ENCODE measurements around the gene NTSR1.
A peak's percentile ranks its signal among the peaks of the same experiment; 100 is the strongest.

Gene NTSR1

DNA sequence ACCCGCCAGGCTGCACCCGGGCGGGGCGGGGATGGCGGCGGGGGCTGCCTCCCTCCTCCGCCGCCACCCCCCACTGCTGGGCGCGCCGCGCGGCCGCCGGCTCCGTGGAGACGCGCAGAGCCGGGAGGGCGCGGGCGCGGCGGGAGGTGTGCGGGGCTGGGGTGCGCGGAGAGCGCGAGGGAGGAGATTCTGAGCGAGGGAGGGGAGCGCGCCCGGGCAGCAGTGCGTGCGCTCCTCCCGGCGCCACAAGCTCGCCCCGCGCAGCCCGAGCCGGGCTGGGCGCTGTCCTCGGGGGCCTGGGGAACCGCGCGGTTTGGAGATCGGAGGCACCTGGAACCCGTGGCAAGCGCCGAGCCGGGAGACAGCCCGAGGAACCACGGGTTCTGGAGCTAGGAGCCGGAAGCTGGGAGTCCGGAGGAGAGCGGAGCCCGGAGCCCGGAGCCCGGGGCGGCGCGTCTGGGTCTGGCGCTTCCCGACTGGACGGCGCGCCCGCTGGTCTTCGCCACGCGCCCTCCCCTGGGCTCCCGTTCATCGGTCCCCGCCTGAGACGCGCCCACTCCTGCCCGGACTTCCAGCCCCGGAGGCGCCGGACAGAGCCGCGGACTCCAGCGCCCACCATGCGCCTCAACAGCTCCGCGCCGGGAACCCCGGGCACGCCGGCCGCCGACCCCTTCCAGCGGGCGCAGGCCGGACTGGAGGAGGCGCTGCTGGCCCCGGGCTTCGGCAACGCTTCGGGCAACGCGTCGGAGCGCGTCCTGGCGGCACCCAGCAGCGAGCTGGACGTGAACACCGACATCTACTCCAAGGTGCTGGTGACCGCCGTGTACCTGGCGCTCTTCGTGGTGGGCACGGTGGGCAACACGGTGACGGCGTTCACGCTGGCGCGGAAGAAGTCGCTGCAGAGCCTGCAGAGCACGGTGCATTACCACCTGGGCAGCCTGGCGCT is at the start of gene NTSR1:
Gene NTSR1 (plus strand): TSS at position 246 of the 946 bp plus-strand sequence. CDS start 372 bp downstream, at position 618.
- peak in 1 of 2 experiments; percentile 37 for DNase-seq

DNA sequence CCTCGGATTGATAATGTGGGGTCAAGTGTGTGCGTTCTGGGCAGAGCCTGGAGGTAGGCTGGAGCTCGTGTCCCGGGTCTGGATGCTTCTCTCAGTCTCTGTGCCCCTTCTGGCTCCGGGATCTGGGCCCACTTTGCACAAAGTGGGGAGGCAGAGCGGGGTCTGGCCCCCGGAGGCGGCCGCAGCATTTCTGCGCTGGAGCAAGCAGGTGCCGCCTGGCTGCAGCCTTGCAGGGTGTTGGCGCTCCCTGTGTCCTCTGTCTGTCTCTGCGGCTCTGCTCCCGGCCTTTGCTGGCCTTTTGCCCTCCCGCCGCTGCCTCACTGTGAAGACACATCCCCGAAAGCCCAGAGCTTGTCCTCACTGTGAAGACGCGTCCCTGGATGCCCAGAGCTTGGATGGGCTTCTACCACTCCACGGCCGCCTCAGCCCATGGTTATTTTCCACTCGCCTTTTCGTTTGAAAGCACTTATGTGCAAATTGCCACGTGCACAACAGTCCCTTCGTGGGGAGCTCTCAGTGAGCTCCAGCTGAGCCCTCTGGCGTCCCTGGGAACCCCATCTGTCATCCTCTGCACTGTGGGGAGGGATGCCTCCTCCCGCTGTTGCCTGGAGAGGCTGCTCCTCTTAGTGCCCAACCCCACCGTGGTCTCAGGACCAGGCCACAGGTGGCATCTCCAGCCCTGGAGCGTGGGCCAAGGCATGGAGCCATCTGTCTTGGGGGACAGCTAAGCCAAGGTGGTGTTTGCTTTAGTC is 49.0 kb upstream of the NTSR1 start:
- no peak for DNase-seq

DNA sequence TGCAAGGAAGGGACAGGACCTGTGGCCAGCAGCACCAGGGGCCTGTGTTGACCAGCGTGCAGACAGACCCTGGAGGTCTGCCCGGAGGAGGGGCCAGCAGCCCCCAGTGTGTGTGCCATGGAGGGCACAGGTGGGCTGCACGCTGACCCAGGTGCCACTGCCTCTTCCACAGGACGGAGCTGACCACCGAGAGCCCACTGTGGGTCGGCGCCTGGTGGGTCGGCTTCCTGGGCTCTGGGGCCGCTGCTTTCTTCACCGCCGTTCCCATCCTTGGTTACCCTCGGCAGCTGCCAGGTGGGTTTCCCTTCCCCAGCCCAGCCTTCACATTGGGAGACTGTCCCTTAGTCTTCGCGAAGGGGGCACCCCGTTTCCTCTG is 48.4 kb upstream of the NTSR1 start:
- no peak for DNase-seq

DNA sequence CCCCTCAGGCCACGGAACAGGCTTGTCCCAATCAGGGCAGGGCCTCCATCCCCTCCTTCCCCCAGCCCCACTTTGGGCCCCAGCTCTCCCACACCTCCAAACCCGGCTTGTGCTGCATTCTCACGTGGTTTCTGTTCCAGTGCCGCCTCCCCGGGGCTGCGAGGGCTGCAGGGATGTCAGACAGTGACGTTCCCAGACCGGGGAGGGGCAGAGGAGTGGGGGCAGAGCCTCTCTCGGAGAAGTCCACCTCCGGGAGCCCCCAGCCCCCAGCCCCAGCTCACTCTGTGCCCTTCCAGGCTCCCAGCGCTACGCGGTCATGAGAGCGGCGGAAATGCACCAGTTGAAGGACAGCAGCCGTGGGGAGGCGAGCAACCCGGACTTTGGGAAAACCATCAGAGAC is 47.9 kb upstream of the NTSR1 start:
- no peak for DNase-seq

DNA sequence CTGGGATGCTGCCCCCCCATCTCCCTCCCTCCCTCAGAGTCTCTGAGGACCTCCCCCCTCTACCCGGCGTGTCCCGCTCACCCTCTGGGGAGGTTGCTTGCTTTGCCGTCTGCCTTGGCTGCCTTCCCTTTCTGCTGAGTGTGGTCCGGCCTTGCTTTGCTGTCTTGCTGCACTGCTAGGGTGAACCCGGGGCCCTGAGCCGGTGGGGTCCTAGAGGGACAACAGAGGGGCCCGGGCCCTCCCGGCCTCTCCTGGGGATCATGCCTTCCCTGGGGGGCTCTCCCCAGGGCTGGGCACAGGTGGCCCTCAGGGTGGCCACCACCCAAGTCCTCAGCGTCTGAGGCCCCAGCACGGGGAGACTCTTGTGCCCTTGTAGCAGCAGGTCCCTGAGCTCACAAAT is 47.0 kb upstream of the NTSR1 start:
- no peak for DNase-seq

DNA sequence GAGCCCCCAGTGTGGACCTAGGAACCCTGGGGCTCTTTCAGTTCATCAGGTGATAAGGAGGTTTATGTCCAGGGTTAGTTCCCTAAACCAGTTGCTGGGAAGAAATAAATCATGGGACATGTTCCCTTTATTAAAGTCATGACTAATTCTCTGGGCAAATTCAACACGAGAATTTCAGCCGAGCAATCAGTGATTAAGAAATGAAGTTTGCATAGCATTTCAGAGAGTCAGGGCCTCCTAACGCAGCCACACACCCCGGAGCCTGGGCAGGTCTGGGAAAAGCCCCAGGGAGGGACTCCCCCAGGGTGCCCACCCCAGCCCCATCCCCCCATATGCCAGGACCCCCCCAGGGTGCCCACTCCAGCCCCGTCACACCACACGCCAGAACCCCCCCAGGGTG is 46.2 kb upstream of the NTSR1 start:
- DNase-seq = no peak

DNA sequence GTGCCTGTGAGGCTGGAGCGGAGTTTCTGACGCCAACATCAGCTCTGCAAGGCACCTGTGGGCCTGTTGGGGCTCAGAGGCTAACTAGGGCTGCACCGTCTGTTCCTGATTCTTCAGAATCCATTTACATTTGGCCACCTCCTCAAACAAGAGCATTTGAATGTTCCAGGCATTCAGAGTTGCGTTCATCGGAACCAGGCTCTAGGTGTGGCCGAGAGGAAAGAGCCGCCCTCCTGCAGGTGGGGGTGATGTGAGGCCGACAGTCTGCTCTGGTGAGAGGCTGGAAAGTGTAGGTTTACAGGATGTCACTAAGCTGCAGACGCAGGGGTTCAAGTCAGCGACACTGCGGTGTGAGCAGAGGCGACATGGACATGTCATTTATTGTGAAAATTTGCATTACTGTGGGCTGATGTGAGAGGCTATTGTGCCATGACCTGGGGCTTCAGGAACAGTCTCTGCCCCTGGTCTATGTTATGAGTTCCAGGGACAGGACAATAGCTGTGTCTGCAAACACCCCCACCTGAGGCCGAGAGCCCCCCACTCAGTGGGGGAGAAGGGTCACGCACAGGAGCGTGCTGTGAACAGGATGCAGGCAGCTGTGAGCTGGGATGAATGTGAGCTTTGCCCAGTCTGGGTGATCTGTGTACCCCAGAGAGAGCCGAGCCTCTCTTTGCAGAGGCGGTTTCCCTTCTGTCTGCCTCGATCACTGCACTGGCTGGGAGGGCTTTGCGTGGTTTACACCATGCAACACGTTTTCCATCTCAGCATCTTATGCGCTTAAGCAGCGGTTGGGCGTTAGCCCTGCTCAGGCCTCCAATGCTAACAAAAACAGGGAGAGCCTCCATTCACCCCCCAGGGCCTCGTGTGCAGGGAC is 45.3 kb upstream of the NTSR1 start:
- DNase-seq = peak; percentile 76 to 91

DNA sequence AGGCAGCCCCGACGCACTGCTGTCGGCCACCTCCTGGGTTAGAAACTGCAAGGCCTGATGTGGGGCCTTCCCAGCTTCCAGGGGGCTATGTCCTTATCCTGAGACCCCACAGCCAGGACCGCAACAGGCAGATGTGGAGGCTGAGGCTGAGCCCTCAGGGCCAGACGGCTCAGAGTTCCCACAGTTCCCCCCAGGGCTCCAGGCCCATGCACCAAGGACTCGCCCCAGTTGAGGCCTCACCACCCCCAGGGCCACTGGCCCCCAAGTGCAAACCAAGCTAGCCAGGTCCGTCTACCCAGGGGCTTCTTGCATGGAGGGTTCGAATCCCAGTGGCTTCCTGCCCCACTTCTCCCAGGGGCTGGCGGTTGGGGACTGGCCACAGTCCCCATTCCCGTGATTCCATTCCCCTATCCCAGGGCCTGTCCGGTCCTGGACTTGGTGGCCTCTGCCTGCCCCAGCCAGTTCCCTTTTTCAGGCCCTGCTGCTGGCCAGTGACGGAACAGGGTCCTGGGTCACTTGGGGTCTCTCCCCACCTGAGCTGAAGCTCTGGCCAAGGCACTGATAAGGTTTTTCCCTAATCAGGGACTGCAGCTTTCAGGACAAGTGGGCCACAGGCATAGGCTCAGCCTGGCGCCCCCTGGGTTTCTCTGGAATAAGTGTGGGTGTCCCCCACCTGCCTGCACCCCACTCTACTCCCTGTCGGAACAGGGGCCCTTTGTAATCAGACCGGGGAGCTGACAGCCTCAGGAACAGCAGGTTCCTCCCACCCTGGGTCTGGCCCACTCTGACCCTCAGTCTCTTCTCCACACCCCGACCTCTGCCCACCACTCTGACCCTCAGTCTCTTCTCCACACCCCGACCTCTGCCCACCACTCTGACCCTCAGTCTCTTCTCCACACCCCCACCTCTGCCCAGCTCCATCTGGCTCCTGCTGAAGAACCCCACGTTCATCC is 44.3 kb upstream of the NTSR1 start:
- DNase-seq = no peak

DNA sequence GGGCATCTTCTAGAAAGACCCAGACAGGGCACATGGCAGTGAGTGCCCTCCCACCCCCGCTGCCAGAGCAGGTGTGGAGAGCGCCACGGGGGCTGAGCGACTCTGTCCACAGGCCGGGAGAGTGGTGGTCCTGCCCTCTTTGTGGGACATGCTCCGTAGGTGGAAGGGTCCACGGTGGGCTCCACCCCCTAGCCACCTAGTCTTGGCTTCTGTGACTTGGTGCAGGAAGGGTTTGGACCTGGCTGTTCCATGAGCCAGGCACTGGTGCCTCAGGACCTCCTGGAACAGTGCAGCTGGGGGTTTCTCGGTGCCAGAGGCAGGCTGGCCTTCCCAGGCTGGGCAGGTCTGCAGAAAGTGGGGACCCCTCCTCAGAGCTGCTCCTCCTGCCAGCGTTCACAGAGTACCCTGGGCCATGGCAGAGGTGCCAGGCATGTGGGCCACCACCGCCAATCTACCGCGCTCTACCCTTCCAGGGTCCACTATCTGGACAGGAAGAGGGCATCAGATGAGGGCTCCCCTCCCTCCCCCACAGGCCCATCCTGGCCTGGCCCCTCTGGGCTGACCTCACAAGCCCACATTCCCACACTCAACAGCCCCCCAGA is 43.4 kb upstream of the NTSR1 start:
- no peak for DNase-seq

DNA sequence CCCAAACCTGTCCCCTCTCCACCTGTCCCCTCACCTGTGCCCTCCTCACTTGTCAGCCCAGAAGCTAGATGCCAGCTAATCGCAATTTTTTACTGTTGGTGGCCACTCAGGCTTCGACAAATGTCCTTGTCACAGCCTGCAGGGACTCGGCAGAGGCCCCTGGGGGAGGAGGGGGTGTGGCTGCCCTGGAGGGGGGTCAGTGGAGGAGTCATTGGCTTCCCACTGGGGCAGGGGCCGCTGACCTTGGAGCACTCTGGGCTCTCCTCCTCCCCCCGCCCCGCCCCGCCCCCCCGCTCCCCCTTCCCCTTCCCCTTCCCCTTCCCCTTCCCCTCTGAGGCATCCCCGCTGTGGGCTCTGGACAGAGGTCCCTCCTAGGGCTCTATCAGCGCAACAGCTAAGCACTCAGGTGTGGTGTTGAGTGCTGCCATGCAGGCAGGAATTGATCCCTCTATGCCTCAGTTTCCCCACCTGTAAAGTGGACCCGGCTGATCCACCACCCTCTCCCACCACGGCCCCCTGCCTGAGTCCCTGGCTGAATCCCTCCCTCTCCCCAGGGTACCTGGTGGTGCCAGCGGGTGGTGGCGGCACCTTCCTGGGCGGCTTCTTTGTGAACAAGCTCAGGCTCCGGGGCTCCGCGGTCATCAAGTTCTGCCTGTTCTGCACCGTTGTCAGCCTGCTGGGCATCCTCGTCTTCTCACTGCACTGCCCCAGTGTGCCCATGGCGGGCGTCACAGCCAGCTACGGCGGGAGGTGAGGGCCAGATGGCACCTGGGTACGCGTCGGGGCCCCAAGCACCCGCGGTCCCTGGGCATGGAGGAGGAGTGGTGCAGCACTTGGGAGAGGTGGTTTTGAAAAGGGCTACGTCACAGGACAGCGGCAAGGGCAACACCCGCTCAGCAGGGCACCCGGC is 42.6 kb upstream of the NTSR1 start:
- no peak for DNase-seq

DNA sequence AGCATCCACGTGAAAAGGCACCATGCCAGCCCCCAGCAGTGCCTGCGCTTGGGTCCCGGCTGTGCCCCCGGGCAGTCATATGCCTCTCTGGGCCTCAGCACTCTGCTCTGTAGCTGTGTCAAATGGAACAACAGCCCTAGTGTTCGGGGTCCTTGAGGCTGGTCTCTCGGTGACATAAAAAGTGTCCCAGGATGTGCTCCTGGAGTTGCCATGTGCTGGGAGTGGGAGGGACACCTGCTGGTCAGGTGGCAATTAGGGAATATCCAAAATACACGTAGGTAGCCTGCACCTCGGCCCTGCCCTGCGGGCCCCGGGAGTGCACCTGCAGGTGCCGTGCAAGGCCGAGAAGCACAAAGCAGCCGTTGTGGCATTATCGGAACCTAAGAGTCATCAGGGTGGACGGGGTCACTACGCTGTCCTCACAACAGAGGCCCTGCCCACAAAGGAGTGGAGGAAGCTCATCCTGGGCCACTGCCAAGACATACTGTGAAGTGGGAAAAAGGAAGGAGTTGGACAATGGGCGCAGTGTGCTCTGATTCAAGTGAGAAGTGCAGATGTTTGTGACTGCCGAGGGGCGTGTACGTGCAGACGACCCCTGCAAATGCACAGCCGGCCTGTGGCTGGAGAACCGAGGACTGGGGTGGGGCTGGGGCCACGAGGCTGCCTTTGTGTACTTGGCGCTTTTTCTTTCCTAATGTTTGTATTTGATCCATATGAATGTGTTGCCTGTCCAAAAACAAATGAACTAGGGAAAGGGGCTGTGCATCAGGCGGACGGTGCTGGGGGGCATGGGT is 41.7 kb upstream of the NTSR1 start:
- peak in 1 of 2 experiments; percentile 26 for DNase-seq

DNA sequence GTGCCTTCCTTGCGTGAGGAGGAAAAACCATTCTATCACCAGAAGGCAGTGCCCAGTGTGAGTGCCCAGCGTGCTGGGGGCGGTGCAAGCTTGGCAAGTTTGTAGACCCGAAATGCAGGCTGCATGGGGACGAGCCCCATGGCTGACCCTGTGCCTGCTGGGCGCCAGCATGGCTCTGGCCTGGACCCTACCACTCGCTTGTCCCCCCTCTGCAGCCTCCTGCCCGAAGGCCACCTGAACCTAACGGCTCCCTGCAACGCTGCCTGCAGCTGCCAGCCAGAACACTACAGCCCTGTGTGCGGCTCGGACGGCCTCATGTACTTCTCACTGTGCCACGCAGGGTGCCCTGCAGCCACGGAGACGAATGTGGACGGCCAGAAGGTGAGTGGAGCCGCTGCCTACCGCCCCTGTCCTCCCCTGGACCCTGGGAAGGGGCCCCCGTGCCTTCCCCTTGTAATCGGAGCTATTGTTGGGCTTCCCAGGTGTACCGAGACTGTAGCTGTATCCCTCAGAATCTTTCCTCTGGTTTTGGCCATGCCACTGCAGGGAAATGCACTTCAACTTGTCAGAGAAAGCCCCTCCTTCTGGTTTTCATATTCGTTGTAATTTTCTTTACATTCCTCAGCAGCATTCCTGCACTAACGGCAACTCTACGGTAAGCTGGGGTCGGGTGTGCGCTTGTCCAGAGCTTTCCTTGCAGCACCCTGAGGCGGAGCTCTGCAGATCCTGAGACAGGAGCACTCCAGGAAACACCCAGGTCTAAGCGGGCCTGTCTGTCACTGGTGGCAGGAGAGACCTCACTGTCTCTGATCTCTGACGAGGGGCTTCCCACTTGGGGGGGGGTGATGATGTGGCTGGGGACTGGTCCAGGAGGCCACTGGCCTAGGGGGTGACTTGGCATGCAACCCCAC is 40.9 kb upstream of the NTSR1 start:
- DNase-seq = no peak

DNA sequence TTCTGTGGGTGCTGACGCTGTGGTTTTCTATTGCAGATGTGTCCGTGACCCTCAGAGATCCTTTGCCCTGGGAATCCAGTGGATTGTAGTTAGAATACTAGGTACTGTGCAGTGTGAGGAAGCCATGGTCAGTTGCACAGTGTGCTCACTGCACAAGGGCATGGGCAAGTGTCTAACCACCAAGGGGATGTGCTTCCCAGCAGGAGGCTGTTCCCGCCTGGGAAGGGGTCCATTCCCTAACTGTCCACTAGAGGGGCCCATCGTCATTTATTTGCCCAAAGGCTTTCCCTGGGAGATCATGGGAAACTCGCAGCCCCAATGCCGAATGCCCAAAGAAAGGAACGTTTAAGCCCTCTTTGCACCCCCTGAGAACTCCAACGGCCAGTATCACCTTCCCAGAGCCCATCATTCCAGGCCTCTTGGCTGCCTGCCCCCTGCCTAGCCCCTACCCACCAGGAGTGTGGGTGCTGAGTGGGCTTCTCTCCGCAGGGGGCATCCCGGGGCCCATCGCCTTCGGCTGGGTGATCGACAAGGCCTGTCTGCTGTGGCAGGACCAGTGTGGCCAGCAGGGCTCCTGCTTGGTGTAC is 40.1 kb upstream of the NTSR1 start:
- peak; percentile 67 to 91 for DNase-seq

DNA sequence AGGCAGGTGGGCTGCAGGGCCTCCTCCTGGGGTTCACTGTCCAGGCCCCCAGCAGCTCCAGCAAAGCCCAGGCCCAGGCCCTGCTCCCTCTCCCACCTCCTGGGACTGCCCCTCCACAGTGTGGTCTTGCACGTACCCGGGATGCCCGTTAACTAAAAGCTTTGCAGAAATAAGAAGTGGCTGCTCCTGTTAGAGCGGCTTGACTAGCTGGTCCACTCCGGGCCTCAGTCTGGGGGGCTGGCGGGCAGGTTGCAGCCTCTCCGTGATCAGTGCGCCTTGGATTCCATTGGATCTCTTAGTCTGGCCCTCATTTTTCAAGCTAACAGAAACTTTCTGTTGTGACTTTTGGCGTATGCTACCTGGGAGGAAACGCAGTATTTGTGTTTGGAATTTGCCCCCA is 39.4 kb upstream of the NTSR1 start:
- DNase-seq = no peak

DNA sequence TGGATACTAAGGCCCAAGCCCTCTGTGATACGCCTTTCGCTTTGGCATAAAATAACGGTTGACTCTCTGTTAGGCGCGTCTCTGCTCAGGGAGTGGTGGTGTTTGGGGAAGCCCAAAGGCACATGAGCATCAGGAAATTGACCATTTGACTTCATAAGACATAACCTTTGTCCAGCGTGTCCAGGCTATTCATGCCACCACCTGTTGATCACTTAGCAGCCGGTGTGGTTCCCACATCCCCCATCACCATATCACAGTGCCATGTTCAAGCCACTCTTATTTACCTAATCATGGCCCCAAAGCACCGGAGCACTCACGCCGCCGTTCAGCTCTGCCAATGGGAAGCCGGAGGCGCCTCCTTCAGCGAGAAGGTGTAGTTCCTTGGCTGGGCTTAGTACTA is 38.5 kb upstream of the NTSR1 start:
- no peak for DNase-seq

DNA sequence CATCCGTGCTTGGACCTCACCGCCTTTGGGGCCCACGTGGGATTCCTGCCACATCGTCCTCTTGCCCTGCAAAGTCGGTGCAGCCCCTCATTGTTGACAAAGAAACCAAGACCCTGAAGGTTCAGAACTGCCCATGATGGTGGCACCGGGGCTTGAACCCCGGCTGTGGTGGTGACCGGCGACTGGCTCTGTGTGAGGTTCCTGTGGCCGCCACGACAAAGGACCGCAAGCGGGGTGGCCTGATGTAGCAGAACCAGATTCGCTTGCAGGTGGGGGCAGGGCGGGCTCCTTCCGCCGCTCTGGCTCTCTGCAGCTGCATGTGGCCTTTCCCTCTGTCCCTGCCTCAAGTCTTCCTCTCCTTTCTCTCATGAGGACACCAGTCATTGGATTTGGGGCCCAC is 37.6 kb upstream of the NTSR1 start:
- no peak for DNase-seq

DNA sequence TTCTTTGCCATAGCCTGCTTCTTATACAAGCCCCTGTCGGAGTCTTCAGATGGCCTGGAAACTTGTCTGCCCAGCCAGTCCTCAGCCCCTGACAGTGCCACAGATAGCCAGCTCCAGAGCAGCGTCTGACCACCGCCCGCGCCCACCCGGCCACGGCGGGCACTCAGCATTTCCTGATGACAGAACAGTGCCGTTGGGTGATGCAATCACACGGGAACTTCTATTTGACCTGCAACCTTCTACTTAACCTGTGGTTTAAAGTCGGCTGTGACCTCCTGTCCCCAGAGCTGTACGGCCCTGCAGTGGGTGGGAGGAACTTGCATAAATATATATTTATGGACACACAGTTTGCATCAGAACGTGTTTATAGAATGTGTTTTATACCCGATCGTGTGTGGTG is 36.9 kb upstream of the NTSR1 start:
- DNase-seq = no peak

DNA sequence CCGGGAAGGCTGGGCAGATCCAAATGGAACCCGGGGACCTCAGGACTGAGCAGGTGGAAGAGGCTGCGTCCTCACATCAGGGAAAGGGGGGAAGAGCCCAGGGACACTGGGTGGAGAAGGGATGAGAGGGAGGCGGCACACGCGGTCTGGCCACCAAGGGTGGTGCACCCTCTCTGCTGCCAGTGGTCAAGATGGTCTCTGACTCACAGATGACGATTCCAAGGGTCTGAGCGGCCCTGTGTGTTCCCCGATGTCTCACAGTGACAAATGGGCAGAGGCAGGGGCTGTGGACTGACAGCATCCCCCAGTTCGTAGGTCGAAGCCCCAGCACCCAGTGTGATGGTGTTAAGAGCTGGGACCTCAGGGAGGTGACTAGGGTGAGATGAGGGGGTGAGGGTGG is 34.3 kb upstream of the NTSR1 start:
- no peak for DNase-seq

All from NCI-H526 (cell line).